ENCODE data around the gene SLC27A6.

The SLC27A6 gene

GRCh38 chr5:129048509-129048908, 83.2 kb downstream of the SLC27A6 start:
- no peak for DNase-seq
- in situ Hi-C loops (cut with HindIII; ENCODE audit: low pct_ligation_motif_present, low pct_unique_long_range_greater_than_20kb, low sequenced_read_pairs), result no loop called here

- no peak for DNase-seq
- in situ Hi-C loops (cut with HindIII; ENCODE audit: low pct_ligation_motif_present, low pct_unique_long_range_greater_than_20kb, low sequenced_read_pairs), result no loop called here
These were observed 84.0 kb downstream of the SLC27A6 start for GRCh38 chr5:129049126-129049799.

GRCh38 chr5:129051283-129051682, 86.0 kb downstream of the SLC27A6 start:
- DNase-seq, result no peak
- in situ Hi-C loops (cut with HindIII; ENCODE audit: low pct_ligation_motif_present, low pct_unique_long_range_greater_than_20kb, low sequenced_read_pairs), result no loop called here

- in situ Hi-C loops (cut with HindIII; ENCODE audit: low pct_ligation_motif_present, low pct_unique_long_range_greater_than_20kb, low sequenced_read_pairs), result no loop called here
These were observed 88.2 kb downstream of the SLC27A6 start for GRCh38 chr5:129053438-129053837.

GRCh38 chr5:129057329-129057728, 92.0 kb downstream of the SLC27A6 start:
- DNase-seq, result no peak
- in situ Hi-C loops (cut with HindIII; ENCODE audit: low pct_ligation_motif_present, low pct_unique_long_range_greater_than_20kb, low sequenced_read_pairs), result no loop called here

More at GRCh38 chr5:129053438-129053837, 88.2 kb downstream of the SLC27A6 start:
- DNase-seq, result no peak

- no peak for DNase-seq
- in situ Hi-C loops (cut with HindIII; ENCODE audit: low pct_ligation_motif_present, low pct_unique_long_range_greater_than_20kb, low sequenced_read_pairs), result no loop called here
These were observed 96.6 kb downstream of the SLC27A6 start for GRCh38 chr5:129061849-129062248.

- in situ Hi-C loops (cut with HindIII; ENCODE audit: low pct_ligation_motif_present, low pct_unique_long_range_greater_than_20kb, low sequenced_read_pairs), result no loop called here
- DNase-seq, result no peak
These were observed 98.3 kb downstream of the SLC27A6 start for GRCh38 chr5:129063483-129064113.

GRCh38 chr5:129065721-129066120, 100.4 kb downstream of the SLC27A6 start:
- in situ Hi-C loops (cut with HindIII; ENCODE audit: low pct_ligation_motif_present, low pct_unique_long_range_greater_than_20kb, low sequenced_read_pairs), result no loop called here
- no peak for DNase-seq

GRCh38 chr5:129067745-129068144, 102.5 kb downstream of the SLC27A6 start:
- no peak for DNase-seq
- in situ Hi-C loops (cut with HindIII; ENCODE audit: low pct_ligation_motif_present, low pct_unique_long_range_greater_than_20kb, low sequenced_read_pairs), result no loop called here

- DNase-seq, result no peak
- in situ Hi-C loops (cut with HindIII; ENCODE audit: low pct_ligation_motif_present, low pct_unique_long_range_greater_than_20kb, low sequenced_read_pairs), result no loop called here
These were observed 104.0 kb downstream of the SLC27A6 start for GRCh38 chr5:129069292-129069691.

- in situ Hi-C loops (cut with HindIII; ENCODE audit: low pct_ligation_motif_present, low pct_unique_long_range_greater_than_20kb, low sequenced_read_pairs), result no loop called here
- DNase-seq, result no peak
These were observed 107.8 kb downstream of the SLC27A6 start for GRCh38 chr5:129073111-129073510.

GRCh38 chr5:129074903-129075302, 109.6 kb downstream of the SLC27A6 start:
- DNase-seq, result no peak

GRCh38 chr5:129077433-129078075, 112.3 kb downstream of the SLC27A6 start:
- no peak for DNase-seq
- in situ Hi-C loops (cut with HindIII; ENCODE audit: low pct_ligation_motif_present, low pct_unique_long_range_greater_than_20kb, low sequenced_read_pairs), result no loop called here

More at GRCh38 chr5:129074903-129075302, 109.6 kb downstream of the SLC27A6 start:
- in situ Hi-C loops (cut with HindIII; ENCODE audit: low pct_ligation_motif_present, low pct_unique_long_range_greater_than_20kb, low sequenced_read_pairs), result no loop called here

GRCh38 chr5:129078247-129078646, 113.0 kb downstream of the SLC27A6 start:
- in situ Hi-C loops (cut with HindIII; ENCODE audit: low pct_ligation_motif_present, low pct_unique_long_range_greater_than_20kb, low sequenced_read_pairs), result no loop called here
- no peak for DNase-seq

- no peak for DNase-seq
- in situ Hi-C loops (cut with HindIII; ENCODE audit: low pct_ligation_motif_present, low pct_unique_long_range_greater_than_20kb, low sequenced_read_pairs), result no loop called here
These were observed 113.4 kb downstream of the SLC27A6 start for GRCh38 chr5:129078660-129079059.

- in situ Hi-C loops (cut with HindIII; ENCODE audit: low pct_ligation_motif_present, low pct_unique_long_range_greater_than_20kb, low sequenced_read_pairs), result no loop called here
- DNase-seq, result no peak
These were observed 114.2 kb downstream of the SLC27A6 start for GRCh38 chr5:129079496-129079895.

GRCh38 chr5:129080766-129081165, 115.5 kb downstream of the SLC27A6 start:
- in situ Hi-C loops (cut with HindIII; ENCODE audit: low pct_ligation_motif_present, low pct_unique_long_range_greater_than_20kb, low sequenced_read_pairs), result no loop called here
- no peak for DNase-seq

GRCh38 chr5:129082225-129083136, 117.2 kb downstream of the SLC27A6 start:
- in situ Hi-C loops (cut with HindIII; ENCODE audit: low pct_ligation_motif_present, low pct_unique_long_range_greater_than_20kb, low sequenced_read_pairs), result no loop called here
- DNase-seq, result no peak

Data from ACHN (cell line).